Esophagus squamous epithelium (tissue), 4 donors: ENCODE measurements around the gene GRID2.

ENCODE experiments used
- CTCF ChIP-seq, 6 experiments: fragments of 450-650 bp in 4 of 6; fragments of 200-600 bp in 2 of 6; sonication (generic) in 2 of 6; IDR thresholded peaks; one replicate each; pipeline ENCODE4 v1.5.1; 2016 to 2019; ENCODE audit warnings: antibody characterized with exemption in 6 of 6, mild to moderate bottlenecking in 4 of 6, moderate library complexity in 4 of 6
- POLR2A ChIP-seq, 4 donors: fragments of 450-650 bp; IDR thresholded peaks; one replicate each; pipeline ENCODE4 v1.6.1; 2017; ENCODE audit warnings: antibody characterized with exemption in 4 of 4, mild to moderate bottlenecking in 4 of 4, moderate library complexity in 3 of 4

GRCh38 chr4:92843784-92844183, 540.0 kb downstream of the GRID2 start:
- no peak for TF ChIP-seq CTCF (IDR thresholded peaks at IDR 0.05)
- no peak for TF ChIP-seq POLR2A (IDR thresholded peaks at IDR 0.05)
